Calu3 (cell line): ENCODE results near the gene GPR52. TPM values are rescaled to one million over a fixed set of nuclear protein-coding genes. Genes with fewer than 3 reads are reported as not detected.

ENCODE experiments used
- BruUV-seq: library from RNA; stranded (reverse); fragments of 400-500 nt; replicated peaks from 2 replicates; lab custom pipeline; 2021; lab: Mats Ljungman, UMichigan
- CTCF ChIA-PET: fragments of 300-600 bp; sonication (Branson Sonifier 250); formaldehyde crosslinking; loops from one replicate; lab custom pipeline; 2022; ENCODE audit warnings: antibody characterized with exemption; lab: Charles Lee
- DNase-seq: peaks from one replicate; pipeline ENCODE4 v3.0.0; 2022
- H3K27ac Mint-ChIP-seq: one replicate; pipeline ENCODE4 v1.8.0; 2022; ENCODE audit warnings: mixed read lengths; ENCODE audit not compliant: unreplicated experiment
- H3K27me3 Mint-ChIP-seq: one replicate; pipeline ENCODE4 v1.8.0; 2022; ENCODE audit warnings: mixed read lengths; ENCODE audit not compliant: unreplicated experiment
- H3K36me3 Mint-ChIP-seq: one replicate; pipeline ENCODE4 v1.8.0; 2022; ENCODE audit warnings: mild to moderate bottlenecking, moderate library complexity, mixed read lengths; ENCODE audit not compliant: insufficient read depth, unreplicated experiment
- H3K4me1 Mint-ChIP-seq: one replicate; pipeline ENCODE4 v1.8.0; 2022; ENCODE audit warnings: mild to moderate bottlenecking, low read depth, mixed read lengths; ENCODE audit not compliant: unreplicated experiment
- H3K4me3 Mint-ChIP-seq: one replicate; pipeline ENCODE4 v1.8.0; 2022; ENCODE audit warnings: mild to moderate bottlenecking, low read depth, moderate library complexity, mixed read lengths; ENCODE audit not compliant: unreplicated experiment
- H3K9me3 Mint-ChIP-seq: one replicate; pipeline ENCODE4 v1.8.0; 2022; ENCODE audit warnings: low read depth, mixed read lengths; ENCODE audit not compliant: unreplicated experiment
- CTCF ChIP-seq: fragments of 200-600 bp; IDR thresholded peaks from one replicate; pipeline ENCODE4 v1.8.0; 2022; ENCODE audit warnings: antibody characterized with exemption; ENCODE audit not compliant: unreplicated experiment
- intact Hi-C: fragments of 100-400 bp; cut with micrococcal nuclease; formaldehyde crosslinking; loops from one replicate; pipeline ENCODE4 v1.10.0; 2022; ENCODE audit not compliant: unreplicated experiment
- total RNA-seq: library from RNA; stranded (reverse); gene quantifications from 2 replicates; pipeline ENCODE4 v1.2.3, GENCODE V29; 2022

Gene GPR52
- total RNA-seq, 1 experiment from 2014 or later: 3.2 TPM

GRCh38 chr1:174491606-174492005, 43.8 kb downstream of the GPR52 start:
- intact Hi-C loops: no loop called here
- Mint-ChIP-seq H3K9me3 (no peaks in the 10 kb centered on the region), H3K4me1 (no peaks in the 10 kb centered on the region), H3K36me3 (no peaks in the 10 kb centered on the region), H3K27me3 (no peaks in the 10 kb centered on the region), H3K4me3 (no peak overlapping the region), H3K27ac (no peak overlapping the region)
- no peak for DNase-seq
- BruUV-seq: no TSS peak
- CTCF ChIA-PET: no interaction called here
- TF ChIP-seq CTCF: no peak

GRCh38 chr1:174497478-174497877, 49.7 kb downstream of the GPR52 start:
- H3K36me3 Mint-ChIP-seq: no peaks in the 10 kb centered on the region
- no TSS peak for BruUV-seq
- intact Hi-C loops: no loop called here
- H3K4me1 Mint-ChIP-seq: peaks cover 6% of the 10 kb centered on the region
- CTCF ChIA-PET: interaction anchor here (0.6 kb wide), 3 partner anchors 128 to 161 kb away, joined by 3 read pairs; no protein-coding TSS in a partner anchor
- no peak overlapping the region for H3K27ac Mint-ChIP-seq
- H3K9me3 Mint-ChIP-seq: no peaks in the 10 kb centered on the region
- H3K4me3 Mint-ChIP-seq: no peak overlapping the region
- H3K27me3 Mint-ChIP-seq: no peaks in the 10 kb centered on the region
- no peak for TF ChIP-seq CTCF
- DNase-seq: no peak
